CD4-positive, alpha-beta T cell treated with Interferon gamma for 1 hour (primary cell): Measurements from ENCODE around the gene LARP1B.
"Not testable (repeated sequence)": the region's sequence is repeated elsewhere in the genome, so short reads cannot be mapped to it uniquely, and the experiment has no call there.

ENCODE experiments used
- DNase-seq: peaks from one replicate; pipeline ENCODE4 v3.0.0-alpha.2; 2020

Gene LARP1B

GRCh38 chr4:128228845-128229795 is 168.0 kb downstream of the LARP1B start:
- DNase-seq, result no peak

GRCh38 chr4:128232719-128233118 is 171.6 kb downstream of the LARP1B start:
- no peak for DNase-seq

GRCh38 chr4:128234836-128235235 is 173.7 kb downstream of the LARP1B start:
- no peak for DNase-seq

- no peak for DNase-seq
Measured at GRCh38 chr4:128241019-128241418, 179.9 kb downstream of the LARP1B start.

- no peak for DNase-seq
Measured at GRCh38 chr4:128241425-128241913, 180.4 kb downstream of the LARP1B start.

GRCh38 chr4:128241981-128242380 is 180.9 kb downstream of the LARP1B start:
- DNase-seq, result no peak

GRCh38 chr4:128242601-128243000 is 181.5 kb downstream of the LARP1B start:
- DNase-seq, result no peak

- DNase-seq, result no peak
Measured at GRCh38 chr4:128244379-128244778, 183.3 kb downstream of the LARP1B start.

GRCh38 chr4:128245391-128245790 is 184.3 kb downstream of the LARP1B start:
- not testable (repeated sequence) for DNase-seq

- DNase-seq, result no peak
Measured at GRCh38 chr4:128247906-128248305, 186.8 kb downstream of the LARP1B start.

- DNase-seq, result no peak
Measured at GRCh38 chr4:128249787-128250668, 188.9 kb downstream of the LARP1B start.

GRCh38 chr4:128255906-128256305 is 194.8 kb downstream of the LARP1B start:
- no peak for DNase-seq

- DNase-seq, result no peak
Measured at GRCh38 chr4:128256539-128256938, 195.4 kb downstream of the LARP1B start.

GRCh38 chr4:128258166-128258565 is 197.1 kb downstream of the LARP1B start:
- not testable (repeated sequence) for DNase-seq

GRCh38 chr4:128259889-128260288 is 198.8 kb downstream of the LARP1B start:
- not testable (repeated sequence) for DNase-seq
